ENCODE measurements around the gene IFIT1. TPM values are rescaled to one million over a fixed set of nuclear protein-coding genes. Genes with fewer than 3 reads are reported as not detected.

The IFIT1 gene
- total RNA-seq, 2 donors from 2014 or later = 6.7 to 10.6 TPM

GRCh38 chr10:89454561-89455347, 62.3 kb downstream of the IFIT1 start:
- Histone ChIP-seq H3K9me3 (no peaks in the 10 kb centered on the region), H3K36me3 (no peaks in the 10 kb centered on the region), H3K4me3 (no peak overlapping the region), H3K27me3 (no peaks in the 10 kb centered on the region), H3K4me1 (peaks cover 0 to 15% of the 10 kb centered on the region in 2 donors), H3K27ac (no peak overlapping the region)
- TF ChIP-seq CTCF (IDR thresholded peaks at IDR 0.05) = no peak
- no peak for DNase-seq (ENCODE audit: low spot score)

Other genes with a start within 250 kb of the IFIT1 start
- 1 to 10 TPM in 1 of 2 donors, under 1 TPM in 1; 0.98 to 1.8 TPM for gene CH25H, start 185.3 kb upstream of the IFIT1 start, total RNA-seq
- gene LIPA, start 140.8 kb upstream of the IFIT1 start, total RNA-seq = 10 to 100 TPM; 17.6 to 25.7 TPM
- gene IFIT2, start 90.6 kb upstream of the IFIT1 start, total RNA-seq = 1 to 10 TPM; 2.6 TPM
- gene IFIT3, start 64.6 kb upstream of the IFIT1 start, total RNA-seq = 1 to 10 TPM; 6.3 to 6.5 TPM
- under 1 TPM in 1 of 2 donors, not detected in 1; 0.24 TPM for gene IFIT1B, start 14.6 kb upstream of the IFIT1 start, total RNA-seq
- gene IFIT5, start 21.9 kb downstream of the IFIT1 start, total RNA-seq = 10 to 100 TPM in 1 of 2 donors, 1 to 10 TPM in 1; 6.9 to 11.1 TPM
- gene SLC16A12, start 143.0 kb downstream of the IFIT1 start, total RNA-seq = 10 to 100 TPM in 1 of 2 donors, 1 to 10 TPM in 1; 6.0 to 10.0 TPM

All from right atrium auricular region (tissue), 2 donors.